ENCODE data around the gene TSGA10IP.

Gene TSGA10IP

DNA sequence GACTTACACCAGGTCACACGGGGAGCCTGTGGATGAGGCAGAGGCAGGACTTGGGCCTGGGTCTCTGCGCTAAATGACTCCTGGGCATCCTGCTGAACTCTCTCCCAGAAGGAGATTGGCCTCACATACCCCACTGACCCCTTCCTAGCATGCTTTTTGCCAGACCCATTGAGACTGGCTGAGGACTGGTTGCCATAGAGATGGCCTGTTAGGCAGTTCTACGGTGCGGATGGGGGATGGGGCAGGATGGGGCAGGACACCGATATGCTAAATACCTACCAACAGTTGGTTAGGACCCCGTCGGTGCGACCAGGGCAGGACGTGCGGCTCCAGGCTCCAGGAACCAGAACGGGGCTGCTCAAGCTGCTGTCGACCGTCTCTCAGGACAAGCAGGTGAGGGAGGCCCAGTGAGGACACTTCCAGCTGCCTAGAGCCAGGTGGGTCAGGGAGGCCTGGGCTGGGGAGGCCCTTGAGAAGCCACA, at the start of gene TSGA10IP:
Gene TSGA10IP, plus strand, starts transcription at position 51 of the 482 bp plus-strand sequence. Its CDS starts 196 bp downstream, at position 247.
- no peak for DNase-seq

DNA sequence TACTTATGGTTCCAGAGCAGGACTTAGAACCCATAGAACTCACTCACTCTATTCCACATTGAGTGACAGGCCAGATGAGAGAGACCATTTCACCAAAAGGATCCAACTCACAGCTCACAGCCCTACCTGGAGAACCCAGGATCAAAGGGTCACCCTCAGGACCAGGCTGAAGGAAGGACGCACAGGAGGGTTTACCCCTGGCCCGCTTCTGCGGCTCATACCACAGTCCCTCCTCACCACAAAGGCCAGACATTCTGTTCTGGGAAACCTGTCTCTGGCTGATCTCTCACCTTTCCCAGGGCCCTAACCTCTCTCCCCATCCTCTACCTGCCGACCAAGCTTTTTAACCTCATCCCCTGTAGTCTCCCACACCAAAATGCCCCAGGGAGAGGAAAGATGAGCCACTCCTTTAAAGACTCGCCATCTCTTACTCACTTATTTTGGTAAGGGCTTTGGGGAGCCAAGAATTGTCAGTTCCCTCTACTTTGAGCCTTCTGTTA, 49.7 kb upstream of the TSGA10IP start:
- no peak for DNase-seq

GRCh38 chr11:65896034-65896999, 49.0 kb upstream of the TSGA10IP start:
- no peak for DNase-seq

GRCh38 chr11:65897020-65897471, 48.2 kb upstream of the TSGA10IP start:
- DNase-seq: no peak

DNA sequence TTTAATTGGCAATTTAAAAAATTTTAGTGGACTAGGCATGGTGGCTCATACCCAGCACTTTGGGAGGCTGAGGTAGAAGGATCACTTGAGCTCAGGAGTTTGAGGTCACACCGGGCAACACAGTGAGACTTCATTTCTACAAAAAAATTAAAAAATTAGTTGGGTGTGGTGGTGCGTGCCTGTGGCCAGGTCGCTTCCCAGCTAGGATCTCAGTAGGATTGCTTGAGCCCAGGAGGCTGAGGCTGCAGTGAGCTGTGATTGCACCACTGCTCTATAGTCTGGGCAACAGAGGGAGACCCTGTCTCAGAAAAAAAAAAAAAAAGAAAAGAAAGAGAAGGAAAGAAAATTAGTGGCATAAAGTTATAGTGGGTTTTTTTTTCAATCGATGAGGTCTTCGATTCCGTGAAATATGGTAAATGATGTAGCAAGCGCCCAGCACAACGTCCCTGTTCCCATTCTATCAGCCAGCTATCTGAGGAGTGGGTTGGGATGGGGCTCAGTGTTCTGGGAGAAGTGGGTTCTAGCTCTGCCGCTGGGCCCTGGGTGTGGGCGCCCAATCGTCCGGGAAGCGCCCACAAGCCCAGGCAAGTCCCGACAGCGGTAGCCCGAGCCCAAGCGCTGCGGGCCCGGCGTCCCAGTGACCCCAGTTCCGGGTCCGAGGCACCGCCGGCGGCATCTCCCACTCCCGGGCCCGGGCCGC, 46.5 kb upstream of the TSGA10IP start:
- no peak for DNase-seq

DNA sequence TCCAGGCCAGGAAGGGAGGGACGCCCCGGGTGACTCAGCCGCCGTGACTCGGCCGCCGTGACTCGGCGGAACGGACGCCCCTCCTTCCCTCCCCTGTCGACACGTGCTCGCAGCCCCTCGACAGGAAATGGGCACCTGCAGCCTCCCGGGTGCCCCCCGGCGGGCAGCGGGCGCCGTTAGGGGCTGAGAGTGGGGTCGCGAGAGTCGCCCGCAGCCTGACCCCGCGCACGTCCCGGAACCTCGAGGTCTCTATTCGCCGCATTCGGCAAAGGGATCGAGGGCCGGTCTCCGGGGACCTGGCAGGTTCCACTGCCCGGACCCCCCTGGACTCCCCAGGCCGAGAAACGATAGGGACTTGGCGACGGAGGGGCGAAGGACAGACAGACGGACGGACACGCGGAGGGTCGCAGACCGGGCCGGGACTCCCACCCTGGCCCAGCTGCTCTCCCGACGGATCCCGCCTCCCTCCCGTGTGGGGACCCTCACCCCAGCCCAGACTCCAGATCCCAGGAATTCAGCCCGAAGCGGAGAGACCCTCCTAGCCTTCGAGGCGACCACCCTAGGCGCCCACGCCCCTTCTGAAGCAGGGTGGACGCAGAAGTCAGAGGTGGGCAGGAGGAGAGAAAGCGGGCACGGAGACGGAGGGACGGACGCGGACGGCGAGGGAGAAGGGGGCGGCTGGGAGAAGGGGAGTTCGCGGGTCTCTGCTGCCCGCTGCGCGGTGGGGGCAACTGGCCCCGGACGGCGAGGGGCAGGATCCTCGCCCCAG, 45.7 kb upstream of the TSGA10IP start:
- peak in 2 of 4 experiments; percentile 54 to 63 for DNase-seq

GRCh38 chr11:65900125-65900898, 45.0 kb upstream of the TSGA10IP start, which contains the start of gene FOSL1:
Gene FOSL1, minus strand, starts transcription at chr11:65900388. Its CDS starts 49 bp downstream, at chr11:65900339.
- DNase-seq: peak; percentile 84 to 100 (median 86)

DNA sequence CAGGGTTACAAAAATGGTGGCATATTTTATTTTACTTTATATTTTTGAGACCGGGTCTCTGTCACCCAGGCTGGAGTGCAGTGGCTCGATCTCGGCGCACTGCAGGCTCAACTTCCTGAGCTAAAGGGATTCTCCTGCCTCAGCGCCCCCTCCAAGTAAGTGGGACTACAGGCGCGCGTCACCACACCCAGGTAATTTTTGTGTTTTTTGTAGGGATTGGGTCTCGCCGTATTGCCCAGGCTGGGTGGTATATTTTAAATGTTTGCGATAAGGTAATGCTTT, 44.4 kb upstream of the TSGA10IP start:
- DNase-seq: no peak

GRCh38 chr11:65903068-65903481, 42.2 kb upstream of the TSGA10IP start:
- DNase-seq: no peak

DNA sequence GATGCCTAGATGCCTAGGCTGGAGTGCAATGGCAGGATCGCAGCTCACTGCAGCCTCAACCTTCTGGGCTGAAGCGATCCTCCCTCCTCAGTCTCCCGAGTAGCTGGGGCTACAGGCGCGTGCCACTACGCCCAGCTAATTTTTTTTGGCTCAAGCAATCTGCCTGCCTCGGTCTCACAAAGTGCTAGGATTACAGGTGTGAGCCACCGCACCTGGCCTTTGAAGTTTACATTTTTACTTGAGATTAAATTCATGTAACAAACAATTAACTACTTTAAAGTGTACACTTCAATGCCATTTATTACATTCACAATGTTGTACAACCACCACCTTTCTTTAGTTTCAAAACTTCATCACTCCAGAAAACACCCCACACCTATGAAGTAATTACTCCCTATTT, 41.6 kb upstream of the TSGA10IP start:
- DNase-seq: no peak

- DNase-seq: no peak
These were observed 38.7 kb upstream of the TSGA10IP start for GRCh38 chr11:65906602-65907001.

- no peak for DNase-seq
These were observed 37.4 kb upstream of the TSGA10IP start for GRCh38 chr11:65907878-65908277.

GRCh38 chr11:65911682-65912568, 33.4 kb upstream of the TSGA10IP start:
- no peak for DNase-seq

DNA sequence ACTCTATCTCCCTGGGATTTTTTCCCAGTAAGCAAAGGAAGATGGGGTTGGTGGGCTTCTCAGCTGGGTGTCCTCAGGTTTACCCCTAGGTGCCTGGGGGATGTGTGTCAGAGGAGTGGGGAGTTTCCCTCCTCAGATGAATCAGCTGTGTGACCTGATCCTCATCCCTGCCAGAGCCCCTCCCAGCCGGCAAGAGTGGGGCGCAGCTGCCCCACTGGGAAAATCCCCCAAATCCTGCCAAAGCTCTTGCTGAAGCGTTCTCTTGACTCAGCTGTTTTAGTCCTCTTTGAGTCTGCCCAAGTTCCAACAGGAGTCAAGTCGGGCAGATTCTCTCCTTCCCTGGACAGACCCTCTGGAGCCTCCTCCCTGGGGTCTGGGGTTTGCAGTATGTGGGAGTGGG, 32.4 kb upstream of the TSGA10IP start:
- DNase-seq: no peak

DNA sequence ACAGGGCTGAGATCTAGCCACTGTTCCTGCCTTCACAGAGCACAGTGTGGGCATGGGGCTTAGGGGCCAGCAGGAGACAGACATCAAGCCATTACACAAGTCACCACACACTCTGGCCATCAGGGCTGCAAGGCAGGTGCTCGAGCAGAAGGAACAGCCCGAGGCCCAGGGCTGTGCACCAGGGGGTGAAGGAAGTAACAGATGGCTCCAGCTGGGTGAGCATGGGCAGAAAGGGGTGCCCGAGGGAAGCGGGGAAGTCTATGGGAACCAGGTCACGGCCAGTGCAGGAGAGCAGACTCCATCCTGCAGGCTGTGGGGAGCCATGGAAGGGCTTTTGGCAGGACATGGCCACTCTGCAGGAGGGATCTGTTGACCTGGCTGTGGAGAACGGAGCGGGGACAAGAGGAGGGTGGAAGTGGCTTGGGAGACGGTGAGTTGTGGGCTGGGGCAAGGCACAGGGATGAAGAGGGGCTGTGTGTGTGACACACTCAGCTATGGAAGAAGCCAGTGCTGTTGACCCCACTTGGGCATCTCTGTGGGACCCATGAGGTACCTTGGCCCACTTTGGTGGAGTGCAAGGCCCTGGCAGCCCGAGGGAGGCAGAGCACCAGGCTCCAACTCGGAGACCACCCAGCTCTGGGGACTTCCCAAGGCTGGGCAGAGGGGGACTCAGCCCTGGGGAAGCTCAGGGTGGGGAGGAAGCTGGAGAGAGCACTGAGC, 30.0 kb upstream of the TSGA10IP start:
- no peak for DNase-seq

- no peak for DNase-seq
These were observed 29.4 kb upstream of the TSGA10IP start for GRCh38 chr11:65915821-65916251.

GRCh38 chr11:65916391-65916790, 28.9 kb upstream of the TSGA10IP start:
- DNase-seq: no peak

DNA sequence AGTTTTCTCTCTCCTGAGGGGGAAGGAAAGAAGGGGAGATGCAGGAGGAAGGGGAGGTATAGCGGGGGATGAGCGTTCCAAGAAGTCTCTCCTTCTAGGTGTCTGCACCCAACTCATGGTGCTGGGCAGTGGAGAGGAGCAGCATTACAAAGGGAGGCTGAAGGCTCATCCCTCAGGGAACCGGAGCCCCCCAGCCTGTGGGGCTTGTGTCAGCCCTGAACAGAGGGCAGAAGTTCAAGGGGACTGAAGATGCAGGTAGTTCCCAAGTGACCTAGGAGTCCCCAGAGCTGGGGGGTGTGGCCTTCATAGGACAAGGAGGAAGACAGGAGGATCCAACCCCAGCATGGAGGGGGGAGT, 28.2 kb upstream of the TSGA10IP start:
- DNase-seq: no peak

- no peak for DNase-seq
These were observed 27.7 kb upstream of the TSGA10IP start for GRCh38 chr11:65917434-65918210.
